Astrocyte (in vitro differentiated cells and primary cell): ENCODE data around the gene C1orf198. TPM values are rescaled to one million over a fixed set of nuclear protein-coding genes. Genes with fewer than 3 reads are reported as not detected.
A peak's percentile ranks its signal among the peaks of the same experiment; 100 is the strongest.

Experiments
- DNase-seq: peaks from one replicate; pipeline ENCODE4 v3.0.0-alpha.2; 2010; ENCODE audit warnings: low read depth
- FAIRE-seq: peaks from 2 replicates; lab custom pipeline; 2011; peaks lifted over from hg19 to GRCh38; lab: Jason Lieb, UNC
- H2AFZ ChIP-seq: 2 replicates; pipeline ENCODE4 v1.6.0; 2012; ENCODE audit warnings: low read depth, low read length, inconsistent platforms
- H3K27ac ChIP-seq: 2 replicates; pipeline ENCODE4 v1.5.1; 2011; ENCODE audit warnings: low read depth, low read length, inconsistent platforms
- H3K27me3 ChIP-seq: 2 replicates; pipeline ENCODE4 v1.6.0; 2011; ENCODE audit warnings: low read length, inconsistent platforms; ENCODE audit not compliant: insufficient read depth
- H3K36me3 ChIP-seq: 2 replicates; pipeline ENCODE4 v1.5.1; 2011; ENCODE audit warnings: low read length, inconsistent platforms; ENCODE audit not compliant: insufficient read depth
- H3K4me1 ChIP-seq: 2 replicates; pipeline ENCODE4 v1.5.1; 2011; ENCODE audit warnings: low read length, inconsistent platforms; ENCODE audit not compliant: insufficient read depth
- H3K4me2 ChIP-seq: 2 replicates; pipeline ENCODE4 v1.6.0; 2012; ENCODE audit warnings: low read length, inconsistent platforms
- H3K4me3 ChIP-seq: 2 replicates; pipeline ENCODE4 v1.5.1; 2011; ENCODE audit warnings: low read depth, mild to moderate bottlenecking, low read length, inconsistent platforms; ENCODE audit not compliant: insufficient read depth
- H3K79me2 ChIP-seq: 2 replicates; pipeline ENCODE4 v1.6.0; 2012; ENCODE audit warnings: mild to moderate bottlenecking, low read length, inconsistent platforms; ENCODE audit not compliant: insufficient read depth
- H3K9ac ChIP-seq: 2 replicates; pipeline ENCODE4 v1.6.0; 2012; ENCODE audit warnings: mild to moderate bottlenecking, low read length, inconsistent platforms
- H3K9me3 ChIP-seq: 2 replicates; pipeline ENCODE4 v1.5.1; 2012; ENCODE audit warnings: low read depth, mild to moderate bottlenecking, low read length, inconsistent platforms; ENCODE audit not compliant: insufficient read depth
- H4K20me1 ChIP-seq: 2 replicates; pipeline ENCODE4 v1.6.0; 2012; ENCODE audit warnings: low read length, inconsistent platforms; ENCODE audit not compliant: insufficient read depth
- H3K27ac Mint-ChIP-seq: one replicate; pipeline ENCODE4 v1.8.0; 2021; ENCODE audit warnings: mild to moderate bottlenecking, mixed read lengths; ENCODE audit not compliant: unreplicated experiment
- H3K27me3 Mint-ChIP-seq: one replicate; pipeline ENCODE4 v1.8.0; 2021; ENCODE audit warnings: low read depth, mixed read lengths; ENCODE audit not compliant: unreplicated experiment
- H3K36me3 Mint-ChIP-seq: one replicate; pipeline ENCODE4 v1.8.0; 2021; ENCODE audit warnings: low read depth, mixed read lengths; ENCODE audit not compliant: unreplicated experiment
- H3K4me1 Mint-ChIP-seq: one replicate; pipeline ENCODE4 v1.8.0; 2021; ENCODE audit warnings: low read depth, mixed read lengths; ENCODE audit not compliant: unreplicated experiment
- H3K4me3 Mint-ChIP-seq: one replicate; pipeline ENCODE4 v1.8.0; 2021; ENCODE audit warnings: mild to moderate bottlenecking, moderate library complexity, mixed read lengths; ENCODE audit not compliant: unreplicated experiment
- H3K9me3 Mint-ChIP-seq: one replicate; pipeline ENCODE4 v1.8.0; 2021; ENCODE audit warnings: mild to moderate bottlenecking, mixed read lengths; ENCODE audit not compliant: unreplicated experiment
- EZH2 ChIP-seq: IDR thresholded peaks from 2 replicates; pipeline ENCODE4 v1.6.1; 2012; ENCODE audit warnings: mild to moderate bottlenecking, low read length, inconsistent platforms; ENCODE audit not compliant: insufficient read depth
- total RNA-seq: library from RNA; stranded (reverse); gene quantifications from 2 replicates; pipeline ENCODE4 v1.2.1, GENCODE V29; 2021
- TF ChIP-seq, protein P1 (sequence below): IDR thresholded peaks from 2 replicates; pipeline ENCODE4 v1.5.1; 2011; ENCODE audit warnings: low read depth, mild to moderate bottlenecking, inconsistent platforms, low read length, moderate library complexity; ENCODE audit not compliant: insufficient read depth

The C1orf198 gene
- total RNA-seq, 1 donor from 2014 or later: 102 TPM

DNA sequence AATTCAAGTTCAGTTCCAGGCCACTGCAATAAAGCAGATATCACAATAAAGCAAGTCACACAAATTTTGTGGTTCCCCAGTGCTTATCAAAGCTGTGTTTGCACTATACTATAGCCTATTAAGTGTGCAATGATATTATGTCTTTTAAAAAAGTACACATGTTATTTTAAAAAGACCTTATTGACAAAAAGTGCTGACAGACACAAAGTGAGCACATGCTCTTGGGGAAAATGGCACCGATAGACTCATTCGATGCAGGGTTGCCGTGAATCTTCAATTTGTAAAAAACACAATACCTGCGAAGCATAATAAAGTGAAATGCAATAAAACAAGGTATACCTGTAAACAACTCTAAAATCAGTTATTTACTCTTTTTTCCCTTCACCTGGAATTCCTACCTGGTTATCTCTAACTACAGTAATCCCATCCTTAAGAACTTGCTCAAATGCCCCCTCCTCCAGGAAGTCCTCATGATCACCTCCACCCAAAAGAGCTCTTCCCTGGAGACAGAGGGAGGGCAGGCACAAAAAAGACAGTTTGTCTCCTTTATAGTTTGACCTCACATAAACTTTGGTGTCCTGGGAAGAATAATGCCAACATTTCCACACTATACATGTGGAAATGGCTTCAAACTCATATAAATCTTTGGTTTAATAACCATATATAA is 9.7 kb upstream of the C1orf198 start:
- Histone ChIP-seq H3K36me3 (no peaks in the 10 kb centered on the region), H3K4me1 (peaks cover 7% of the 10 kb centered on the region), H3K27ac (no peak overlapping the region), H4K20me1 (no peaks in the 10 kb centered on the region), H3K4me2 (no peak overlapping the region), H3K79me2 (no peaks in the 10 kb centered on the region), H3K9ac (no peak overlapping the region), H3K4me3 (no peak overlapping the region), H3K9me3 (no peaks in the 10 kb centered on the region), H2AFZ (no peak overlapping the region), H3K27me3 (peaks cover 9% of the 10 kb centered on the region)
- TF ChIP-seq EZH2: no peak
- TF ChIP-seq, protein P1, sequence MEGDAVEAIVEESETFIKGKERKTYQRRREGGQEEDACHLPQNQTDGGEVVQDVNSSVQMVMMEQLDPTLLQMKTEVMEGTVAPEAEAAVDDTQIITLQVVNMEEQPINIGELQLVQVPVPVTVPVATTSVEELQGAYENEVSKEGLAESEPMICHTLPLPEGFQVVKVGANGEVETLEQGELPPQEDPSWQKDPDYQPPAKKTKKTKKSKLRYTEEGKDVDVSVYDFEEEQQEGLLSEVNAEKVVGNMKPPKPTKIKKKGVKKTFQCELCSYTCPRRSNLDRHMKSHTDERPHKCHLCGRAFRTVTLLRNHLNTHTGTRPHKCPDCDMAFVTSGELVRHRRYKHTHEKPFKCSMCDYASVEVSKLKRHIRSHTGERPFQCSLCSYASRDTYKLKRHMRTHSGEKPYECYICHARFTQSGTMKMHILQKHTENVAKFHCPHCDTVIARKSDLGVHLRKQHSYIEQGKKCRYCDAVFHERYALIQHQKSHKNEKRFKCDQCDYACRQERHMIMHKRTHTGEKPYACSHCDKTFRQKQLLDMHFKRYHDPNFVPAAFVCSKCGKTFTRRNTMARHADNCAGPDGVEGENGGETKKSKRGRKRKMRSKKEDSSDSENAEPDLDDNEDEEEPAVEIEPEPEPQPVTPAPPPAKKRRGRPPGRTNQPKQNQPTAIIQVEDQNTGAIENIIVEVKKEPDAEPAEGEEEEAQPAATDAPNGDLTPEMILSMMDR: no peak
- peaks cover 6% of the 10 kb centered on the region for H3K36me3 Mint-ChIP-seq
- no peak for DNase-seq
- no peak overlapping the region for H3K27ac Mint-ChIP-seq
- peaks cover 17% of the 10 kb centered on the region for H3K27me3 Mint-ChIP-seq
- H3K4me1 Mint-ChIP-seq: peaks cover 4% of the 10 kb centered on the region
- H3K4me3 Mint-ChIP-seq: no peak overlapping the region
- H3K9me3 Mint-ChIP-seq: no peaks in the 10 kb centered on the region
- FAIRE-seq: no peak

DNA sequence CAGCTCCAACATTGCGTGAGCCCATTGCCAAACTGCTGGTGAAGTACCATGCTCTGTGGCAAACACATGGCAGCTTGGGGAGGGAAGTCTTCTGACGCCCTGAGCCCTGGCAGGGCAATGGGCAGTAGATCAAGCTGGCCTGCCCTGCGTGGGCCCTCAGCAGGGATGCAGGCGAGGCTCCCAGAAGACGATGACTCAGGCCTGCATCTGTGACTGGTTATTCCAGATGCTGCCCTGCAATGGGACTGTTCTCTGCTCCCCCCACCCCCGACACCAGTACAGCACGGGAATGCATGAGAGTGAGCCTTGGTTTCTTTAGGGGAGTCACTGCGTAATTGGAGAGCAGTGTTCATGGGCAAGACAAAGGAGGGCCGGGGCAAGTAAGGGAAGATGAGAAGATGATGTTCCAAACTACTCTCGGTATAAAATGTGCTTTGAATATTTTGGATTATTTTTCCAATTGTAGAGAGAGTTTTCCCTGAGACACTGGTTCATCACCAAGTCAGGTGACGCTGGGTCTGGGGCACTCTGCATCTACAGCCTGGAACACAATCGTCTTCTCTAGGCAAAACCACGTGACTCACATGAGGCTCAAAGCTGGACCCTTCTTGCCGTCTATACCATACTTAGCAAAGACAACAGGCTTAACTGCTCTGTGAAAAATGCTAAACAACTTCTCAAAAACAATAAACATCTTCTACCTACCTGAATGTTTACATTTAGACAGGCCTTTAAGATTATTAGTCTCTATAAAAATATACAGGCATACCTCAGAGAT is 9.0 kb upstream of the C1orf198 start:
- Histone ChIP-seq H2AFZ (no peak overlapping the region), H3K36me3 (no peaks in the 10 kb centered on the region), H3K27ac (no peak overlapping the region), H3K27me3 (peaks cover 6% of the 10 kb centered on the region), H3K4me1 (peaks cover 7% of the 10 kb centered on the region), H3K9me3 (no peaks in the 10 kb centered on the region), H3K4me2 (peak overlapping the region; percentile 11), H4K20me1 (no peaks in the 10 kb centered on the region), H3K79me2 (no peaks in the 10 kb centered on the region), H3K4me3 (no peak overlapping the region), H3K9ac (no peak overlapping the region)
- peaks cover 4% of the 10 kb centered on the region for H3K4me1 Mint-ChIP-seq
- H3K9me3 Mint-ChIP-seq: no peaks in the 10 kb centered on the region
- H3K27ac Mint-ChIP-seq: no peak overlapping the region
- FAIRE-seq (no peak), DNase-seq (peak; percentile 52)
- peaks cover 17% of the 10 kb centered on the region for H3K27me3 Mint-ChIP-seq
- no peak overlapping the region for H3K4me3 Mint-ChIP-seq
- TF ChIP-seq, protein P1: no peak
- H3K36me3 Mint-ChIP-seq: peaks cover 6% of the 10 kb centered on the region

DNA sequence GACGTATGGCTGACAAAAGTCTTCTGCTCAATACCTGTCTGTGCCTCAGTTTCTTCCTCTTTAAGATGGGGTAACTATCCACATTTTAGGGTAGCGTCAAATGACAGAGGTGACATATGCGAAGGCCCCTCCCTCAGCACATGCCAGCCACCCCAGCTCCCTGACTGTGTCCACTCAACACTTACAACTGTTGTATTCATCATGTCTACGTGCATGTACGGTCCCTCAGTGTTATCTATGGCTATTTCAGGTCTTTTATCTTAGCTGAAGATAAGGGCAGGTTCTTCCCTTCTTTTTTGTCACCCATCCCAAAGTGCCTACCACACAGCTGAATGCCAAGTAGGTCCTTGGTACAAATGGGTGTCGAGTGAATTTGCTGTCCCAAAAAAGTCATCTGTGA is 8.3 kb upstream of the C1orf198 start:
- peaks cover 7% of the 10 kb centered on the region for H3K4me1 ChIP-seq
- TF ChIP-seq, protein P1: no peak
- no peak for TF ChIP-seq EZH2
- H2AFZ ChIP-seq: no peak overlapping the region
- H3K27ac Mint-ChIP-seq: no peak overlapping the region
- H3K36me3 ChIP-seq: no peaks in the 10 kb centered on the region
- H3K36me3 Mint-ChIP-seq: peaks cover 8% of the 10 kb centered on the region
- FAIRE-seq (no peak), DNase-seq (no peak)
- H3K4me2 ChIP-seq: no peak overlapping the region
- no peak overlapping the region for H3K9ac ChIP-seq
- H3K27me3 ChIP-seq: peaks cover 6% of the 10 kb centered on the region
- no peak overlapping the region for H3K4me3 ChIP-seq
- peaks cover 4% of the 10 kb centered on the region for H3K4me1 Mint-ChIP-seq
- no peak overlapping the region for H3K4me3 Mint-ChIP-seq
- no peaks in the 10 kb centered on the region for H4K20me1 ChIP-seq
- no peak overlapping the region for H3K27ac ChIP-seq
- no peaks in the 10 kb centered on the region for H3K79me2 ChIP-seq
- peaks cover 17% of the 10 kb centered on the region for H3K27me3 Mint-ChIP-seq
- no peaks in the 10 kb centered on the region for H3K9me3 Mint-ChIP-seq
- no peaks in the 10 kb centered on the region for H3K9me3 ChIP-seq
